ENCODE results near the gene UBASH3A.

- TF ChIP-seq POLR2AphosphoS5 (IDR thresholded peaks at IDR 0.05; ENCODE audit: borderline replicate concordance, low read depth, low read length): no peak
- no peak for TF ChIP-seq EZH2 (IDR thresholded peaks at IDR 0.05)
These were observed 7.6 kb downstream of the UBASH3A start for GRCh38 chr21:42411197-42411869.
